Mammary epithelial cell (primary cell): Measurements from ENCODE around the gene KCNIP1.

ENCODE experiments used
- CTCF ChIP-seq, 2 donors: IDR thresholded peaks in 1 of 2; conservative IDR thresholded peaks in 1 of 2; 2 replicates each; pipeline ENCODE4 v1.5.1; 2011 to 2012; ENCODE audit warnings: inconsistent platforms in 2 of 2, low read length in 2 of 2, mild to moderate bottlenecking in 2 of 2, control low read depth in 1 of 2, low read depth in 1 of 2; ENCODE audit not compliant: insufficient read depth in 1 of 2; ENCODE audit errors: extremely low read depth in 1 of 2
- EZH2 ChIP-seq: IDR thresholded peaks from 2 replicates; pipeline ENCODE4 v1.6.1; 2012; ENCODE audit warnings: low read length, inconsistent platforms, borderline replicate concordance

DNA sequence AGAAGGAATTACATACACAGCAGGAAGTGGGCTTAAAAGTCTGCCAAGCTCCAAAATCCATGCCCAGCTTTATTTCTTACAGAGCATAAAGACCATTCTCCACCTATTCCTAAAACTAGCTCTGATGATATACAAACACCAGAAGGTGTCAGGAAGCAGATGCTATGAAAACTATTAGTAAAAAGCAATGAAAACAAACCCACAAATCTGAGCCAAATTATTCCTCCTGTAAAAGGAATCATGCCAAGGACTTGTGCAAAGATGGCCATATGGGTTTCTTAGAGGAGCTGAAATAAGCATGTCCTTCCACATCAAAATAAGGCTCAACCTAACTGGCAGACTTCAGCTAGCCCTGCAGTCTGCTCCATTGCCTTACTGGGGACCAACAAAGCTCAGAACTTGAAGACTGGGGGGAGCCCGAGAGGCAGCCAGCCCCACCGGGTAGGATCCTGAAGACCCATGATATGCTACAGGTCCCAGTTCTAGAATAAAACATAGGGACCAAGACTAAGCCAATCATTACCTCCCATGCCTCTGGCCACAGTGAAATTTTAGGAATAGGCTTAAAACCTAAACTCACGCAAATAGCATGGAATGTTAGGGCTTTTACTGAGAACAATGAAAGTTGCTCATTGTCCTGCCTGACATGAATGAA, 236.9 kb downstream of the KCNIP1 start:
- TF ChIP-seq EZH2 (no peak), CTCF (conservative IDR thresholded peaks at IDR 0.05 in 1 of 2, IDR thresholded peaks at IDR 0.05 in 1 of 2; ENCODE audit: extremely low read depth in 1 of 2, insufficient read depth in 1 of 2, low read depth in 1 of 2, low read length in 2 of 2) (no peak)
